Liver (tissue), 9 donors: ENCODE results near the gene RTP5. TPM values are rescaled to one million over a fixed set of nuclear protein-coding genes. Genes with fewer than 3 reads are reported as not detected.
A peak's percentile ranks its signal among the peaks of the same experiment; 100 is the strongest.
"Not testable (repeated sequence)": the region's sequence is repeated elsewhere in the genome, so short reads cannot be mapped to it uniquely, and the experiment has no call there.

ENCODE experiments used
- DNase-seq: peaks from one replicate; pipeline ENCODE4 v3.0.0-alpha.2; 2017; ENCODE audit warnings: low spot score
- H3K27ac ChIP-seq, 2 donors: one replicate each; pipeline ENCODE4 v1.7.0; 2013; ENCODE audit warnings: inconsistent platforms in 2 of 2, low read length in 2 of 2, control low read depth in 1 of 2, low read depth in 1 of 2, mild to moderate bottlenecking in 1 of 2
- H3K27me3 ChIP-seq, 4 donors: one replicate each; pipeline versions ENCODE4 v1.6.1 to v1.7.0; 2013; ENCODE audit warnings: low read length in 3 of 4, inconsistent platforms in 1 of 4, mild to moderate bottlenecking in 1 of 4, moderate library complexity in 1 of 4; ENCODE audit not compliant: control insufficient read depth in 4 of 4, insufficient read depth in 4 of 4
- H3K36me3 ChIP-seq, 4 donors: one replicate each; pipeline versions ENCODE4 v1.6.1 to v1.7.0; 2013; ENCODE audit warnings: low read length in 3 of 4, mild to moderate bottlenecking in 3 of 4, low read depth in 1 of 4, moderate library complexity in 1 of 4; ENCODE audit not compliant: control insufficient read depth in 4 of 4, insufficient read depth in 3 of 4
- H3K4me1 ChIP-seq, 4 donors: one replicate each; pipeline versions ENCODE4 v1.6.1 to v1.7.0; 2013; ENCODE audit warnings: low read length in 3 of 4, mild to moderate bottlenecking in 3 of 4, moderate library complexity in 1 of 4; ENCODE audit not compliant: control insufficient read depth in 4 of 4, insufficient read depth in 4 of 4
- H3K4me3 ChIP-seq, 3 donors: one replicate each; pipeline versions ENCODE4 v1.6.1 to v1.7.0; 2013; ENCODE audit warnings: low read length in 3 of 3, control low read depth in 1 of 3, low read depth in 1 of 3, mild to moderate bottlenecking in 1 of 3
- H3K9ac ChIP-seq, 2 donors: one replicate each; pipeline ENCODE4 v1.7.0; 2013; ENCODE audit warnings: low read length in 2 of 2, mild to moderate bottlenecking in 2 of 2, moderate library complexity in 2 of 2, control low read depth in 1 of 2, low read depth in 1 of 2
- H3K9me3 ChIP-seq, 4 donors: one replicate each; pipeline versions ENCODE4 v1.6.1 to v1.7.0; 2013; ENCODE audit warnings: low read length in 3 of 4; ENCODE audit not compliant: control insufficient read depth in 4 of 4
- EGR1 ChIP-seq, 2 donors: IDR thresholded peaks; 2 replicates each; pipeline ENCODE4 v1.6.1; 2016 to 2018; ENCODE audit warnings: antibody characterized with exemption in 2 of 2, low read depth in 2 of 2
- FOXA1 ChIP-seq: IDR thresholded peaks from 2 replicates; pipeline ENCODE4 v1.6.1; 2016; ENCODE audit warnings: antibody characterized with exemption
- FOXA2 ChIP-seq: IDR thresholded peaks from 2 replicates; pipeline ENCODE4 v1.6.1; 2016; ENCODE audit warnings: antibody characterized with exemption
- GABPA ChIP-seq, 2 donors: IDR thresholded peaks in 1 of 2; conservative IDR thresholded peaks in 1 of 2; 2 replicates each; pipeline ENCODE4 v1.6.1; 2016; ENCODE audit warnings: antibody characterized with exemption in 2 of 2, mild to moderate bottlenecking in 1 of 2, moderate library complexity in 1 of 2
- HNF4A ChIP-seq, 2 donors: conservative IDR thresholded peaks; 2 replicates each; pipeline ENCODE4 v1.6.1; 2016; ENCODE audit warnings: antibody characterized with exemption in 2 of 2, mild to moderate bottlenecking in 2 of 2
- HNF4G ChIP-seq: IDR thresholded peaks from 2 replicates; pipeline ENCODE4 v1.6.1; 2016; ENCODE audit warnings: antibody characterized with exemption
- JUND ChIP-seq, 2 donors: IDR thresholded peaks; 2 replicates each; pipeline ENCODE4 v1.6.1; 2016; ENCODE audit warnings: antibody characterized with exemption in 2 of 2
- RAD21 ChIP-seq, 2 donors: IDR thresholded peaks; 2 replicates each; pipeline ENCODE4 v1.6.1; 2016; ENCODE audit warnings: antibody characterized with exemption in 2 of 2, mild to moderate bottlenecking in 2 of 2
- SP1 ChIP-seq: IDR thresholded peaks from 2 replicates; pipeline ENCODE4 v1.6.1; 2018; ENCODE audit warnings: antibody characterized with exemption, mild to moderate bottlenecking
- TAF1 ChIP-seq: conservative IDR thresholded peaks from 2 replicates; pipeline ENCODE4 v1.6.1; 2016; ENCODE audit warnings: antibody characterized with exemption, mild to moderate bottlenecking
- YY1 ChIP-seq: IDR thresholded peaks from 2 replicates; pipeline ENCODE4 v1.6.1; 2016; ENCODE audit warnings: antibody characterized with exemption, mild to moderate bottlenecking
- WGBS: extraction: QIAGEN DNeasy Blood & Tissue Kit; methylation state at CpG from one replicate; pipeline ENCODE4 v1.1.7; 2013; 5-methylcytosine and 5-hydroxymethylcytosine counted together
- polyA plus RNA-seq, 2 donors: library from polyadenylated mRNA; stranded (reverse) in 1 of 2; unstranded in 1 of 2; fragments of 200-250 nt in 1 of 2; fragments of >200 nt in 1 of 2; fragmentation: Nextera tagmentation in 1 of 2; extraction: Ambion mirVana in 1 of 2; gene quantifications; one replicate each; pipeline versions ENCODE4 v1.2.1 to v1.2.3, GENCODE V29; 2013 to 2015
- total RNA-seq, 2 donors: library from RNA; depleted of rRNA; stranded (reverse); fragments of >200 nt; gene quantifications; one replicate each; pipeline ENCODE4 v1.2.3, GENCODE V29; 2014
- TF ChIP-seq, protein P1 (sequence below): IDR thresholded peaks from 2 replicates; pipeline ENCODE4 v1.6.1; 2016; ENCODE audit warnings: antibody characterized with exemption
- TF ChIP-seq, protein P2 (sequence below): IDR thresholded peaks from 2 replicates; pipeline ENCODE4 v1.6.1; 2016; ENCODE audit warnings: antibody characterized with exemption, mild to moderate bottlenecking
- TF ChIP-seq, protein P3 (sequence below): IDR thresholded peaks from 2 replicates; pipeline ENCODE4 v1.6.1; 2016; ENCODE audit warnings: antibody characterized with exemption
- TF ChIP-seq, protein P4 (sequence below): fragments of 150-350 bp; IDR thresholded peaks from 2 replicates; pipeline ENCODE4 v1.5.1; 2017; ENCODE audit warnings: improper control_type of control experiment, low read depth, low read length; ENCODE audit not compliant: missing input control
- donor health status: healthy.
- donor health status: healthy.
- donor health status: healthy.
- donor health status: healthy.
- donor health status: healthy.

The RTP5 gene
- total and polyA plus RNA-seq, 4 donors = under 0.01 to 0.03 TPM; not detected in 2

DNA sequence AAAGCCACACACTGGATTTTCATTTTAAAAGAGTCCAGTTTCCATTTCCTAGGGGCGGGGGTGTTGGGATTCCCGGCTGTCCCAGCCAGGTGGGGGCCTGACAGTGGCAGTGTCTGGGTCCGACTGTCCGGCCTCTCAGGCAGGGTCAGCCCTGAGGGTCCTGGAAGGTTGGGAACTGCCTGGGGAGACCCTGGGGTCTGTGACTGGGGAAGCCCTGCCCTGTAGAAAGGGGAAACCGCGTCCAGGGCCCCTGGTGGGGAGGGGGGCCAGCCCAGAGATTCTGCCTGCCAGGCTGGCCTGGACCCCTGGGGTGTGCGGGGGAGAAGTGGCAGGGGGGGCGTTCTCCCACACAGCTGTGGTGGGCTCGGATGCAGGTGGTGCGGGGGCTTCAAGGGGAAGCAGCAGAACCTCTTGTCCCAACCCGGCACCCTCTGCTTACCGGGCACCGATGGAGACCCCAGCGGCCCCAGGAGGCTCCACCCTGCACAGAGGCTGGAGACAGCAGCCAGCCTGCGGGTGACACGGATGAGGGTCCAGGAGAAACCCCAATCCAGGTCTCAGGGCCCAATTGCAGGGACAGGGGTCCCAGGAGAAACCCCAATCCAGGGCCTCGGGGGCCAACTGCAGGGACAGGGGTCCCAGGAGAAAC, 4.9 kb downstream of the RTP5 start:
- no peaks in the 10 kb centered on the region for H3K27me3 ChIP-seq
- H3K9ac ChIP-seq = no peak overlapping the region
- 96% methylated on average over 17 of the region's 17 CpGs for whole genome bisulfite sequencing
- H3K27ac ChIP-seq = no peak overlapping the region
- DNase-seq = no peak
- no peaks in the 10 kb centered on the region for H3K9me3 ChIP-seq
- no peaks in the 10 kb centered on the region for H3K36me3 ChIP-seq
- H3K4me3 ChIP-seq = no peak overlapping the region
- no peak for TF ChIP-seq SP1
- TF ChIP-seq, protein P1, sequence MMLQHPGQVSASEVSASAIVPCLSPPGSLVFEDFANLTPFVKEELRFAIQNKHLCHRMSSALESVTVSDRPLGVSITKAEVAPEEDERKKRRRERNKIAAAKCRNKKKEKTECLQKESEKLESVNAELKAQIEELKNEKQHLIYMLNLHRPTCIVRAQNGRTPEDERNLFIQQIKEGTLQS = no peak
- no peak for TF ChIP-seq RAD21 (IDR thresholded peaks at IDR 0.05)
- TF ChIP-seq, protein P2, sequence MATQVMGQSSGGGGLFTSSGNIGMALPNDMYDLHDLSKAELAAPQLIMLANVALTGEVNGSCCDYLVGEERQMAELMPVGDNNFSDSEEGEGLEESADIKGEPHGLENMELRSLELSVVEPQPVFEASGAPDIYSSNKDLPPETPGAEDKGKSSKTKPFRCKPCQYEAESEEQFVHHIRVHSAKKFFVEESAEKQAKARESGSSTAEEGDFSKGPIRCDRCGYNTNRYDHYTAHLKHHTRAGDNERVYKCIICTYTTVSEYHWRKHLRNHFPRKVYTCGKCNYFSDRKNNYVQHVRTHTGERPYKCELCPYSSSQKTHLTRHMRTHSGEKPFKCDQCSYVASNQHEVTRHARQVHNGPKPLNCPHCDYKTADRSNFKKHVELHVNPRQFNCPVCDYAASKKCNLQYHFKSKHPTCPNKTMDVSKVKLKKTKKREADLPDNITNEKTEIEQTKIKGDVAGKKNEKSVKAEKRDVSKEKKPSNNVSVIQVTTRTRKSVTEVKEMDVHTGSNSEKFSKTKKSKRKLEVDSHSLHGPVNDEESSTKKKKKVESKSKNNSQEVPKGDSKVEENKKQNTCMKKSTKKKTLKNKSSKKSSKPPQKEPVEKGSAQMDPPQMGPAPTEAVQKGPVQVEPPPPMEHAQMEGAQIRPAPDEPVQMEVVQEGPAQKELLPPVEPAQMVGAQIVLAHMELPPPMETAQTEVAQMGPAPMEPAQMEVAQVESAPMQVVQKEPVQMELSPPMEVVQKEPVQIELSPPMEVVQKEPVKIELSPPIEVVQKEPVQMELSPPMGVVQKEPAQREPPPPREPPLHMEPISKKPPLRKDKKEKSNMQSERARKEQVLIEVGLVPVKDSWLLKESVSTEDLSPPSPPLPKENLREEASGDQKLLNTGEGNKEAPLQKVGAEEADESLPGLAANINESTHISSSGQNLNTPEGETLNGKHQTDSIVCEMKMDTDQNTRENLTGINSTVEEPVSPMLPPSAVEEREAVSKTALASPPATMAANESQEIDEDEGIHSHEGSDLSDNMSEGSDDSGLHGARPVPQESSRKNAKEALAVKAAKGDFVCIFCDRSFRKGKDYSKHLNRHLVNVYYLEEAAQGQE = no peak
- no peak for TF ChIP-seq HNF4G
- no peak for TF ChIP-seq JUND (IDR thresholded peaks at IDR 0.05)
- TF ChIP-seq EGR1 (IDR thresholded peaks at IDR 0.05; ENCODE audit: low read depth in 2 of 2) = no peak
- no peak for TF ChIP-seq YY1
- no peak for TF ChIP-seq GABPA (IDR thresholded peaks at IDR 0.05 in 1 of 2, conservative IDR thresholded peaks at IDR 0.05 in 1 of 2)
- TF ChIP-seq, protein P3, sequence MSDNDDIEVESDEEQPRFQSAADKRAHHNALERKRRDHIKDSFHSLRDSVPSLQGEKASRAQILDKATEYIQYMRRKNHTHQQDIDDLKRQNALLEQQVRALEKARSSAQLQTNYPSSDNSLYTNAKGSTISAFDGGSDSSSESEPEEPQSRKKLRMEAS = no peak
- TF ChIP-seq HNF4A (conservative IDR thresholded peaks at IDR 0.05) = no peak
- TF ChIP-seq FOXA2 = no peak
- TF ChIP-seq, protein P4, sequence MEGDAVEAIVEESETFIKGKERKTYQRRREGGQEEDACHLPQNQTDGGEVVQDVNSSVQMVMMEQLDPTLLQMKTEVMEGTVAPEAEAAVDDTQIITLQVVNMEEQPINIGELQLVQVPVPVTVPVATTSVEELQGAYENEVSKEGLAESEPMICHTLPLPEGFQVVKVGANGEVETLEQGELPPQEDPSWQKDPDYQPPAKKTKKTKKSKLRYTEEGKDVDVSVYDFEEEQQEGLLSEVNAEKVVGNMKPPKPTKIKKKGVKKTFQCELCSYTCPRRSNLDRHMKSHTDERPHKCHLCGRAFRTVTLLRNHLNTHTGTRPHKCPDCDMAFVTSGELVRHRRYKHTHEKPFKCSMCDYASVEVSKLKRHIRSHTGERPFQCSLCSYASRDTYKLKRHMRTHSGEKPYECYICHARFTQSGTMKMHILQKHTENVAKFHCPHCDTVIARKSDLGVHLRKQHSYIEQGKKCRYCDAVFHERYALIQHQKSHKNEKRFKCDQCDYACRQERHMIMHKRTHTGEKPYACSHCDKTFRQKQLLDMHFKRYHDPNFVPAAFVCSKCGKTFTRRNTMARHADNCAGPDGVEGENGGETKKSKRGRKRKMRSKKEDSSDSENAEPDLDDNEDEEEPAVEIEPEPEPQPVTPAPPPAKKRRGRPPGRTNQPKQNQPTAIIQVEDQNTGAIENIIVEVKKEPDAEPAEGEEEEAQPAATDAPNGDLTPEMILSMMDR = no peak
- no peak for TF ChIP-seq FOXA1
- no peak for TF ChIP-seq TAF1
- no peaks in the 10 kb centered on the region for H3K4me1 ChIP-seq

DNA sequence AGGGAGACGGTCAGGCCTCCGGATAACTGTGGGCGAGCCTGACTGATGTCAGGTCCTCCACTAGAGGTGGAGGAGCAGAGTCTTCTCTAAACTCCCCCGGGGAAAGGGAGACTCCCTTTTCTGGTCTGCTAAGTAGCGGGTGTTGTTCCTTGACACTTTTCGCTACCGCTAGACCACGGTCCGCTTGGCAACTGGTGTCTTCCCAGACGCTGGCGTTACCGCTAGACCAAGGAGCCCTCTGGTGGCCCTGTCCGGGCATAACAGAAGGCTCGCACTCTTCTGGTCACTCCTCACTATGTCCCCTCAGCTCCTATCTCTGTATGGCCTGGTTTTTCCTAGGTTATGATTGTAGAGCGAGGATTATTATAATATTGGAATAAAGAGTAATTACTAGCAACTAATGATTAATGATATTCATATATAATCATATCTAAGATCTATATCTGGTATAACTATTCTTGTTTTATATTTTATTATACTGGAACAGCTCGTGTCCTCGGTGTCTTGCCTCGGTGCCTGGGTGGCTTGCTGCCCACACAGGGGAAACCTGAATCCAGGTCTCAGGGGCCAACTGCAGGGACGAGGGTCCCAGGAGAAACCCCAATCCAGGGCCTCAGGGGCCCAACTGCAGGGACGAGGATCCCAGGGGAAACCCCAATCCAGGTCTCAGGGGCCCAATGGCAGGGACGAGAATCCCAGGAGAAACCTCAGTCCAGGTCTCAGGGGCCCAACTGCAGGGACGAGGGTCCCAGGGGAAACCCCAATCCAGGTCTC, 6.4 kb downstream of the RTP5 start:
- not testable (repeated sequence) for H3K4me1 ChIP-seq, H3K9me3 ChIP-seq, H3K36me3 ChIP-seq, H3K4me3 ChIP-seq, DNase-seq, H3K9ac ChIP-seq, H3K27me3 ChIP-seq, H3K27ac ChIP-seq
- TF ChIP-seq, protein P4 = peak; percentile 16
- peak in 1 of 2 donors; percentile 40 for TF ChIP-seq RAD21 (IDR thresholded peaks at IDR 0.05)
- WGBS = 53% methylated on average over 22 of the region's 22 CpGs
